Testis (tissue), 3 donors: Measurements from ENCODE around the gene SPEF2. TPM values are rescaled to one million over a fixed set of nuclear protein-coding genes. Genes with fewer than 3 reads are reported as not detected.

Source experiments
- DNase-seq: peaks from one replicate; pipeline ENCODE4 v3.0.0-alpha.2; 2019
- H3K27ac ChIP-seq, 2 donors: fragments of 200-600 bp; sonication (generic); one replicate each; pipeline ENCODE4 v1.5.1; 2019
- H3K27me3 ChIP-seq: fragments of 200-600 bp; sonication (generic); one replicate; pipeline ENCODE4 v1.5.1; 2019
- H3K36me3 ChIP-seq: fragments of 200-600 bp; sonication (generic); one replicate; pipeline ENCODE4 v1.5.1; 2017; ENCODE audit warnings: low read depth; ENCODE audit errors: missing control alignments
- H3K4me1 ChIP-seq: fragments of 200-600 bp; sonication (generic); one replicate; pipeline ENCODE4 v1.5.1; 2019
- H3K4me3 ChIP-seq, 2 donors: fragments of 200-600 bp; sonication (generic); one replicate each; pipeline ENCODE4 v1.5.1; 2017 to 2019
- H3K9me3 ChIP-seq: fragments of 200-600 bp; sonication (generic); one replicate; pipeline ENCODE4 v1.5.1; 2017
- POLR2A ChIP-seq: fragments of 450-650 bp; IDR thresholded peaks from one replicate; pipeline ENCODE4 v1.6.1; 2017; ENCODE audit warnings: antibody characterized with exemption, mild to moderate bottlenecking, moderate library complexity
- WGBS, 2 donors: methylation state at CpG; one replicate each; pipeline ENCODE4 v1.1.5; 2018; 5-methylcytosine and 5-hydroxymethylcytosine counted together
- intact Hi-C: fragments of 100-400 bp; cut with DNase I; formaldehyde crosslinking; loops from one replicate; pipeline ENCODE4 v1.15.1; 2023; ENCODE audit warnings: low total_unique reads
- polyA plus RNA-seq: library from polyadenylated mRNA; stranded (reverse); fragments of 350-450 nt; fragmentation: Illumina TruSeq; extraction: RNeasy Lipid Tissue Mini Kit (QIAGEN cat#74804); gene quantifications from one replicate; pipeline ENCODE4 v1.2.3, GENCODE V29; 2014; ENCODE audit warnings: low read depth, low replicate concordance; ENCODE audit not compliant: insufficient read depth
- total RNA-seq, 2 donors: library from RNA; depleted of rRNA; stranded (reverse); fragments of >200 nt; gene quantifications; one replicate each; pipeline ENCODE4 v1.2.3, GENCODE V29; 2016
- TF ChIP-seq, protein P1 (sequence below), 3 experiments: fragments of 450-650 bp in 2 of 3; fragments of 200-600 bp in 1 of 3; sonication (generic) in 1 of 3; IDR thresholded peaks; one replicate each; pipeline ENCODE4 v1.5.1; 2016 to 2019; ENCODE audit warnings: antibody characterized with exemption in 3 of 3, mild to moderate bottlenecking in 2 of 3, moderate library complexity in 1 of 3

Gene SPEF2
- total and polyA plus RNA-seq, 3 donors from 2014 or later, result 15.9 to 22.7 (median 17.8) TPM

DNA sequence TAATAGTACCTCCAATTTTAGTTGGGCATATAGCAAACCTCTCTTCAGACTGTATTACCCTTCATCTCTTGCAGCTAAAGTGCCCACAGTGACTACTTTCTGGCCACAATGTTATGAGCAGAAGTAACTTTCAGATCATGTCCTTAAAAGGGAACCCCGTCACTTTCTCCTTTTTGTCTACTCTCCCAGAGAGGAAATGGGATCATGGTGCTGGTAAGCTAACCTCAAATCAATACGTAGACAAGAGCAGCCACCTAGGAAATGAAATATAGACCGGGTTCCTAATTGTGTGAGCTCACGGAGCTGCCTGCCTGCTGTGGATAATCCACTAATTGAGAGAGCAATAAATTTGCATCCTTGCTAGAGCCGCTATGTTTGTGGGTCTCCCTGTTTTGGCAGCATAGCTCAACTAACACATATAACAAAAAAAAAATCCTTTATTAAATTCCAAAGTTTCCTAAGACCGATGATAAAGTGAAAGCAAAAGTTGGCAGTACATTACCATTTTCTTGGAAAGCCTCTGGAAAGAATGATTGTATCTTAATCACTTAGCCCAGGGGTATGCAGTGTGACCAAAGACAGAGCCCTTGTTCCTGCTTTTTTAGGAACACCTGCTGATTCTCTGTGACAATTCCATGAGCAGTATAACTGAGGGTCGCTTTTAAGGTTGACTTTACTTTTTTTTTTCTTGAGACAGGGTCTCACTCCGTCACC is 233.5 kb downstream of the SPEF2 start:
- Histone ChIP-seq H3K36me3 (no peaks in the 10 kb centered on the region), H3K27ac (no peak overlapping the region), H3K9me3 (no peaks in the 10 kb centered on the region), H3K27me3 (no peaks in the 10 kb centered on the region), H3K4me3 (no peak overlapping the region), H3K4me1 (peaks cover 29% of the 10 kb centered on the region)
- no peak for DNase-seq
- 42 to 43% methylated on average over 8 of the region's 8 CpGs for whole genome bisulfite sequencing, 2 donors
- TF ChIP-seq, protein P1, sequence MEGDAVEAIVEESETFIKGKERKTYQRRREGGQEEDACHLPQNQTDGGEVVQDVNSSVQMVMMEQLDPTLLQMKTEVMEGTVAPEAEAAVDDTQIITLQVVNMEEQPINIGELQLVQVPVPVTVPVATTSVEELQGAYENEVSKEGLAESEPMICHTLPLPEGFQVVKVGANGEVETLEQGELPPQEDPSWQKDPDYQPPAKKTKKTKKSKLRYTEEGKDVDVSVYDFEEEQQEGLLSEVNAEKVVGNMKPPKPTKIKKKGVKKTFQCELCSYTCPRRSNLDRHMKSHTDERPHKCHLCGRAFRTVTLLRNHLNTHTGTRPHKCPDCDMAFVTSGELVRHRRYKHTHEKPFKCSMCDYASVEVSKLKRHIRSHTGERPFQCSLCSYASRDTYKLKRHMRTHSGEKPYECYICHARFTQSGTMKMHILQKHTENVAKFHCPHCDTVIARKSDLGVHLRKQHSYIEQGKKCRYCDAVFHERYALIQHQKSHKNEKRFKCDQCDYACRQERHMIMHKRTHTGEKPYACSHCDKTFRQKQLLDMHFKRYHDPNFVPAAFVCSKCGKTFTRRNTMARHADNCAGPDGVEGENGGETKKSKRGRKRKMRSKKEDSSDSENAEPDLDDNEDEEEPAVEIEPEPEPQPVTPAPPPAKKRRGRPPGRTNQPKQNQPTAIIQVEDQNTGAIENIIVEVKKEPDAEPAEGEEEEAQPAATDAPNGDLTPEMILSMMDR (IDR thresholded peaks at IDR 0.05), result no peak
- no peak for TF ChIP-seq POLR2A
- intact Hi-C loops, result no loop called here

DNA sequence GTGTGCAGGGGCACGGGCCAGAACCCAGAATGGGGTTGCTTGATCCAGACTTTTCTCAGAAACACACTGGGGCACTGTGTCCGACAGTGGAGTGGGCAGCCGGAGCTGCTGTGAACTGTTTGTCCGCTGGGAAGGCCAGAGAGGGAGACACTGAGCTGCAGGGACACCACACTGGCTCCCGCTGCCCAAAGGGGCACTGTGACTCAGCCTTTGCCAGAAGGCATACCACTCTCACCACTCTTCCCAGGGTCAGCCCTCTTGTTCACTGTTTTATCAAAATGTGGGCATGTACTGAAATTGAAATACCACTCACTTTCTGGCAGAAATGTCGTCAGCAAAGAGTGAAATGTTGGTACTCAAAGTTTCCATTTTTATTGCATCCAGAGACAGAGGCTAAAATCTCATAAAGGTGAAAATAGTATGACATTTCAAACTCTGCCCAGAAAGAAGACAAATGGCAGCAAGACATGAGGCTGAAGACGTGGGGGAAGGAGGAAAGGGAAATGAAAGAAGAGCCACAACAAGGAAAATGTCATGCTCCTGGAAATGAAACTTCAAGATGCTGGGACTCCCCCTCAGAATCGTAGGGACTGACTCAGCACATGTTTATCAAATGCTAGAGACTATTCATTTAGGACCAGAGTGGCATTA is 234.5 kb downstream of the SPEF2 start:
- Histone ChIP-seq H3K36me3 (no peaks in the 10 kb centered on the region), H3K4me1 (peaks cover 37% of the 10 kb centered on the region), H3K9me3 (no peaks in the 10 kb centered on the region), H3K27me3 (no peaks in the 10 kb centered on the region), H3K27ac (peak overlapping the region in 1 of 2 donors; percentile 81), H3K4me3 (no peak overlapping the region)
- intact Hi-C loops, result no loop called here
- DNase-seq, result peak; percentile 35
- WGBS, 2 donors, result 49 to 75% methylated on average over 7 to 8 of the region's 8 CpGs
- no peak for TF ChIP-seq POLR2A
- TF ChIP-seq, protein P1 (IDR thresholded peaks at IDR 0.05), result peak in 1 of 3 experiments; percentile 11

DNA sequence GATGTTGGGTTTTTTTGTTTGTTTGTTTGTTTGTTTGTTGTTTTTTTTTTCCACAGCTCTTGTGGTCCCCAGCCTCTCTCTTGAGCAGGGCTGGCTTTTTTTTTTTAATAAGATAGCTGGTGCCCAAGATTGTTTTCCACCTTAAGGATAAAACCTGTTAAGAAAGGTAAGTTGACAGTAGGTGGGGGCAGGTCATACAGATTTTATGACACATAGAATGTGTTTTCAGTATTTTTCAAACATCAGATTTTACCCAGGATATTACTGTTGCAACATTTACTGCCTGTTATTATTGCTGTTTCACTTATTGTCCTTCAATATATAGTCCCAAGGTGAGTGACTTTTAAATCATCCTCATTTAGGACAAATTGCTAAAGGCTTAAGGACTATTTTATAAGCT is 235.1 kb downstream of the SPEF2 start:
- no peak overlapping the region for H3K4me3 ChIP-seq

DNA sequence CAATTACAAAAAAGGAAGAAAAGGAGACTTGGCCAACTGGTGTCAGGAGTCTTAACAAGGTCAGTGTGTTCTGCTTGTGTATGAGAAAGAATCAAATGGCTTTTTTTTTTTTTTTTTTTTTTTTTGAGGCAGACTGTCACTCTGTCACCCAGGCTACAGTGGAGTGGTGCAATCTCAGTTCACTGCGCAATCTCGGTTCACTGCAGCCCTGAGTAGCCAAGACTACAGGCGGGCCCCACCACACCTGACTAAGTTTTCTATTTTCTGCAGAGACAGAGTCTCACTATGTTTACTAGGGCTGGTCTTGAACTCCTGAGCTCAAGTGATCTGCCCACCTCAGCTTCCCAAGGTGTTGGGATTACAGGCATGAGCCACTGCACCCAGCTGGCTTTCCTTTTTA is 236.0 kb downstream of the SPEF2 start:
- intact Hi-C loops, result no loop called here
- no peaks in the 10 kb centered on the region for H3K27me3 ChIP-seq
- peak; percentile 47 for DNase-seq

More for the DNA sequence above, 235.1 kb downstream of the SPEF2 start:
- Histone ChIP-seq H3K4me1 (peaks cover 37% of the 10 kb centered on the region), H3K27ac (peak overlapping the region; percentile 5 to 81), H3K27me3 (no peaks in the 10 kb centered on the region), H3K36me3 (no peaks in the 10 kb centered on the region), H3K9me3 (no peaks in the 10 kb centered on the region)
- intact Hi-C loops, result no loop called here
- no peak for DNase-seq
- no peak for TF ChIP-seq POLR2A
- TF ChIP-seq, protein P1 (IDR thresholded peaks at IDR 0.05), result no peak

More for the DNA sequence above, 236.0 kb downstream of the SPEF2 start:
- TF ChIP-seq, protein P1 (IDR thresholded peaks at IDR 0.05), result no peak
- no peak for TF ChIP-seq POLR2A
- Histone ChIP-seq H3K36me3 (no peaks in the 10 kb centered on the region), H3K4me1 (peaks cover 37% of the 10 kb centered on the region), H3K9me3 (no peaks in the 10 kb centered on the region), H3K4me3 (no peak overlapping the region), H3K27ac (peak overlapping the region; percentile 5 to 81)
- WGBS, 2 donors, result 47 to 59% methylated on average over 3 of the region's 3 CpGs
